ENCODE data around the gene ING4.

The ING4 gene

GRCh38 chr12:6688543-6688998 is 25.7 kb upstream of the ING4 start:
- no peak for DNase-seq (ENCODE audit: low read depth, low spot score)

- no peak for DNase-seq (ENCODE audit: low read depth, low spot score)
These were observed 22.9 kb upstream of the ING4 start for GRCh38 chr12:6685814-6686213.

- no peak for DNase-seq (ENCODE audit: low read depth, low spot score)
These were observed 21.7 kb upstream of the ING4 start for GRCh38 chr12:6684609-6685008.

GRCh38 chr12:6676962-6677361 is 14.0 kb upstream of the ING4 start:
- DNase-seq (ENCODE audit: low read depth, low spot score) = no peak

- no peak for DNase-seq (ENCODE audit: low read depth, low spot score)
These were observed 9.2 kb upstream of the ING4 start for GRCh38 chr12:6672143-6672542.

- no peak for DNase-seq (ENCODE audit: low read depth, low spot score)
These were observed 4.8 kb upstream of the ING4 start for GRCh38 chr12:6667559-6668210.

- no peak for DNase-seq (ENCODE audit: low read depth, low spot score)
These were observed 3.3 kb upstream of the ING4 start for GRCh38 chr12:6666211-6666610.

- no peak for DNase-seq (ENCODE audit: low read depth, low spot score)
These were observed 2.0 kb upstream of the ING4 start for GRCh38 chr12:6664902-6665301.

GRCh38 chr12:6662602-6662905 is 365 bp downstream of the ING4 start:
- DNase-seq (ENCODE audit: low read depth, low spot score) = no peak

GRCh38 chr12:6653987-6654386 is 8.9 kb downstream of the ING4 start:
- DNase-seq (ENCODE audit: low read depth, low spot score) = no peak

GRCh38 chr12:6653342-6653741 is 9.6 kb downstream of the ING4 start:
- DNase-seq (ENCODE audit: low read depth, low spot score) = no peak

- no peak for DNase-seq (ENCODE audit: low read depth, low spot score)
These were observed 10.5 kb downstream of the ING4 start for GRCh38 chr12:6652391-6652790.

- DNase-seq (ENCODE audit: low read depth, low spot score) = no peak
These were observed 12.1 kb downstream of the ING4 start for GRCh38 chr12:6650832-6651231.

GRCh38 chr12:6647083-6647604 is 15.8 kb downstream of the ING4 start, which contains the start of gene ACRBP:
ACRBP (minus strand) TSS chr12:6647432; CDS start chr12:6647366, 66 bp downstream.
- DNase-seq (ENCODE audit: low read depth, low spot score) = no peak

- DNase-seq (ENCODE audit: low read depth, low spot score) = no peak
These were observed 16.4 kb downstream of the ING4 start for GRCh38 chr12:6646276-6647082.

- no peak for DNase-seq (ENCODE audit: low read depth, low spot score)
These were observed 18.0 kb downstream of the ING4 start for GRCh38 chr12:6644903-6645302.

GRCh38 chr12:6644257-6644596 is 18.7 kb downstream of the ING4 start:
- no peak for DNase-seq (ENCODE audit: low read depth, low spot score)

GRCh38 chr12:6643569-6644256 is 19.2 kb downstream of the ING4 start:
- DNase-seq (ENCODE audit: low read depth, low spot score) = no peak

- DNase-seq (ENCODE audit: low read depth, low spot score) = no peak
These were observed 21.8 kb downstream of the ING4 start for GRCh38 chr12:6641131-6641530.

GRCh38 chr12:6640497-6640896 is 22.4 kb downstream of the ING4 start:
- DNase-seq (ENCODE audit: low read depth, low spot score) = no peak

GRCh38 chr12:6639151-6639801 is 23.6 kb downstream of the ING4 start:
- no peak for DNase-seq (ENCODE audit: low read depth, low spot score)

- DNase-seq (ENCODE audit: low read depth, low spot score) = no peak
These were observed 24.6 kb downstream of the ING4 start for GRCh38 chr12:6638305-6638704.
